ENCODE measurements around the gene KLF18. TPM values are rescaled to one million over a fixed set of nuclear protein-coding genes. Genes with fewer than 3 reads are reported as not detected.
"Not testable (repeated sequence)": the region's sequence is repeated elsewhere in the genome, so short reads cannot be mapped to it uniquely, and the experiment has no call there.

KLF18 gene
- total RNA-seq, 1 donor from 2014 or later = not detected

DNA sequence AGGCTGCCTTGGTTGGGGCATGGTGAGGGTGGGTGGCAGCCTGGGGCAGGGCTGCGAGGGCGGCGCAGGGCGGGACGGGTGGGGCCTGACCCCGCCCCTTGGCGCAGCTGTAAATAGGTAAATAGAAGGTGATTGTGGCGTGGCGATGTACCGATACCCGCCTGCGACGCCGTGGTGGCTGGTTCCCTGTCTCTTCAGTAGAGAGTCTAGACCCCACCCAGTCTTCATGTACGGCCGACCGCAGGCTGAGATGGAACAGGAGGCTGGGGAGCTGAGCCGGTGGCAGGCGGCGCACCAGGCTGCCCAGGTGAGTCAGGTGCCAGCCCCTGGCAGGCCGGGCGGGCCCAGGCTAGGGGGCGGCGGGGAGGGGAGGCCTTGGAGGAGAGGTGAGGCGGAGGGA, 22.7 kb downstream of the KLF18 start, which contains the start of gene KLF17:
Gene KLF17, plus strand, starts transcription at position 140 of the 400 bp plus-strand sequence. Its CDS starts 87 bp downstream, at position 227.
- no peak within 1 kb of the TSS for H3K4me3 ChIP-seq
- TF ChIP-seq, protein P1, sequence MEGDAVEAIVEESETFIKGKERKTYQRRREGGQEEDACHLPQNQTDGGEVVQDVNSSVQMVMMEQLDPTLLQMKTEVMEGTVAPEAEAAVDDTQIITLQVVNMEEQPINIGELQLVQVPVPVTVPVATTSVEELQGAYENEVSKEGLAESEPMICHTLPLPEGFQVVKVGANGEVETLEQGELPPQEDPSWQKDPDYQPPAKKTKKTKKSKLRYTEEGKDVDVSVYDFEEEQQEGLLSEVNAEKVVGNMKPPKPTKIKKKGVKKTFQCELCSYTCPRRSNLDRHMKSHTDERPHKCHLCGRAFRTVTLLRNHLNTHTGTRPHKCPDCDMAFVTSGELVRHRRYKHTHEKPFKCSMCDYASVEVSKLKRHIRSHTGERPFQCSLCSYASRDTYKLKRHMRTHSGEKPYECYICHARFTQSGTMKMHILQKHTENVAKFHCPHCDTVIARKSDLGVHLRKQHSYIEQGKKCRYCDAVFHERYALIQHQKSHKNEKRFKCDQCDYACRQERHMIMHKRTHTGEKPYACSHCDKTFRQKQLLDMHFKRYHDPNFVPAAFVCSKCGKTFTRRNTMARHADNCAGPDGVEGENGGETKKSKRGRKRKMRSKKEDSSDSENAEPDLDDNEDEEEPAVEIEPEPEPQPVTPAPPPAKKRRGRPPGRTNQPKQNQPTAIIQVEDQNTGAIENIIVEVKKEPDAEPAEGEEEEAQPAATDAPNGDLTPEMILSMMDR (IDR thresholded peaks at IDR 0.05) = no peak
- no peak within 1 kb of the TSS for H3K27ac ChIP-seq
- intact Hi-C loops (cut with DNase I) = no loop called here
- H3K9me3 ChIP-seq = no peaks in the 10 kb centered on the region
- H3K4me1 ChIP-seq = no peaks in the 10 kb centered on the region
- H3K27me3 ChIP-seq = no peaks in the 10 kb centered on the region
- H3K36me3 ChIP-seq = no peaks in the 10 kb centered on the region
- no peak for DNase-seq (ENCODE audit: low spot score in 2 of 2)

DNA sequence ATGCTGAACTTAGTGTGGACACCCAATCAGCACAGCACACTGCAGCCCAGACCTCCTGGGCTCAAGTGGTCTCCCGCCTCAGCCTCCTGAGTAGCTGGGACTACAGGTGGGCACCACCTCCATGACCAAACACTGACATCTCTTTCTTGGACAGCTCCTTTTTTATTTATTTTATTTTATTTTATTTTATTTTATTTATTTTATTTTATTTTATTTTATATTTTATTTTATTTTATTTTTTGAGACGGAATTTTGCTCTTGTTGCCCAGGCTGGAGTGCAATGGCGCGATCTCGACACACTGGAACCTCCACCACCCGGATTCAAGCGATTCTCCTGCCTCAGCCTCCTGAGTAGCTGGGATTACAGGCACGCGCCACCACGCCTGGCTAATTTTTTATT, 24.2 kb downstream of the KLF18 start:
- H3K36me3 ChIP-seq; DNase-seq (ENCODE audit: low spot score in 2 of 2); H3K4me1 ChIP-seq; intact Hi-C loops (cut with DNase I); H3K27ac ChIP-seq; H3K4me3 ChIP-seq; H3K9me3 ChIP-seq; H3K27me3 ChIP-seq: not testable (repeated sequence)

DNA sequence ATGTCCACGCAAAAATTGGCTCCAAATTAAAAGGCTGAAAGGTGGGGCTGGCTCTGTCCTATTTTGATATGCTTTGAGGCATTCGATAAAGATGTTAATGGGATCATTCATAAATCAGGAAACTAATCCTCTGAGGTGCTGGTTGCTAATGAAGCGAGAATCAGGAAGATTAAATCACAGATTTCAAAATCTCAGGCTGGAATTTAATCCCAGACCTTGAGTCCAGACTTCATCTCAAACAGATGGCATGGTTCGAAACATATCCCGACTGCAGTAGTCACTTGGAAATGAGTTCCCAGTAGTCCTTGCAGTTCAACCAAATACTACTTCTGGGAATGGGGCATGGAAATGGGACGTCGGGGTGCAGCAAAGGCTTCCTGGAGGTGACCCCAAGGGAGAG, 27.3 kb downstream of the KLF18 start:
- H3K9me3 ChIP-seq = no peaks in the 10 kb centered on the region
- intact Hi-C loops (cut with DNase I) = no loop called here
- H3K27me3 ChIP-seq = no peaks in the 10 kb centered on the region
- no peak overlapping the region for H3K27ac ChIP-seq
- no peaks in the 10 kb centered on the region for H3K36me3 ChIP-seq
- no peak for DNase-seq (ENCODE audit: low spot score in 2 of 2)
- H3K4me1 ChIP-seq = no peaks in the 10 kb centered on the region
- no peak overlapping the region for H3K4me3 ChIP-seq
- TF ChIP-seq, protein P1 (IDR thresholded peaks at IDR 0.05) = no peak

DNA sequence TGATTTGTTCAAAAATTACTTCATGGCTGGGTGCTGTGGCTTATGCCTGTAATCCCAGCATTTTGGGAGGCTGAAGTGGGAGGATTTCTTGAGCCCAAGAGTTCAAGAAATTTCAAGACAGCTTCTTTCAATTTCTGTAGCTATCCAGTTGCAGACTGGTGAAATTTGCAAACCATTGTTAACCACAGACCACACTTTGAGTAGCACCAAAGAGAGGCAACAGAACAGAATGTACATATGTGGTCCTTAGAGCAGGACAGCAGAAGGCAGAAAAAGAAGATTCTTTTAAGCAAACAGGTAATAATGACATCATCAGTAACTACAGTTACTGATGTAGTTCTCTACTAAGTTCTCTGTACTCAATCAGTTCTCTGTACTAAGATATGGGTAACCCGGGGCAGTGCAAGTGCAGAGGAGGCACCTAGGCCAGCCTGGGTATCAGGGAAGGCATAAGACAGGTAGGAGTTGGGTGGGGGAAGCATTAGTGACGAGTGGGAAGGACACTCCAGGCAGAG, 28.3 kb downstream of the KLF18 start:
- intact Hi-C loops (cut with DNase I) = no loop called here
- Histone ChIP-seq H3K27me3 (no peaks in the 10 kb centered on the region), H3K27ac (no peak overlapping the region), H3K9me3 (no peaks in the 10 kb centered on the region), H3K4me3 (no peak overlapping the region), H3K36me3 (no peaks in the 10 kb centered on the region), H3K4me1 (no peaks in the 10 kb centered on the region)
- TF ChIP-seq, protein P1 (IDR thresholded peaks at IDR 0.05) = no peak
- no peak for DNase-seq (ENCODE audit: low spot score in 2 of 2)

DNA sequence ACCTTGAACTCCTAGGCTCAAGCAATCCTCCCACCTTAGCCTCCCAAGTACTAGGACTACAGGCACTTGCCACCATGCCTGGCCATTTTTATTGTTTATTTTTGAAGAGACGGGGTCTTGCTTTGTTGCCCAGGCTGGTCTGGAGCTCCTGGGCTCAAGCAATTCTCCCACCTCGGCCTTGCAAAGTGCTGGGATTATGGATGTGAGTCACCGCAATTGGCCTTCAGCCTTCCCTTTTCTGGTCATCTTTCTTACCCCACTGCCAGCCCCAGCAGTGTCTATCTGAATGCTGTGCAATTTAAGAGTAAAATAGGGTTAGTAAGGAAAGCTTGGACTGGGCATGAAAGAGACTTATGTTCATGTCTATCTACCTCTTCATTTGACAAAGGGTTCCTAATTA, 28.9 kb downstream of the KLF18 start:
- DNase-seq (ENCODE audit: low spot score in 2 of 2) = no peak
- H3K4me3 ChIP-seq = no peak overlapping the region
- intact Hi-C loops (cut with DNase I) = no loop called here
- no peaks in the 10 kb centered on the region for H3K36me3 ChIP-seq
- TF ChIP-seq, protein P1 (IDR thresholded peaks at IDR 0.05) = no peak
- no peaks in the 10 kb centered on the region for H3K9me3 ChIP-seq
- no peaks in the 10 kb centered on the region for H3K4me1 ChIP-seq
- H3K27ac ChIP-seq = no peak overlapping the region
- H3K27me3 ChIP-seq = no peaks in the 10 kb centered on the region

DNA sequence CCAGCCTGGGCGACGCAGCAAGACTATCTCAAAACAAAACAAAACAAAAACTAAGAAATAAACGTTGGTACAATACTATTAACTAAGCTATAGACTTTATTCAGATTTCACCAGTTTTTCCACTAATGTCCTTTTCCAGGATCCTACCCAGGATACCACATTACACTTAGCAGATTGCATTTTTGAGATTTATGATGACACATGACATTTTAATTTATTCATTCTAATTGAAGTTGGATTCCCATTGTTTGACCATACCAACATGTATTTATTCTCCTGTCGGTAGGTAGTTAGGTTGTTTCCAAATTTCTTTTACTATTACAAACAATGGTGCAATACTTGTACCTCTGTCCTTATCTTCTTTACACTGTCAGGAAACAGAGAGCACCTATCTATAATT, 29.6 kb downstream of the KLF18 start:
- no peak for DNase-seq (ENCODE audit: low spot score in 2 of 2)
- TF ChIP-seq, protein P1 (IDR thresholded peaks at IDR 0.05) = no peak
- no peaks in the 10 kb centered on the region for H3K4me1 ChIP-seq
- no peak overlapping the region for H3K4me3 ChIP-seq
- no peaks in the 10 kb centered on the region for H3K9me3 ChIP-seq
- no peaks in the 10 kb centered on the region for H3K36me3 ChIP-seq
- no peak overlapping the region for H3K27ac ChIP-seq
- intact Hi-C loops (cut with DNase I) = no loop called here
- H3K27me3 ChIP-seq = no peaks in the 10 kb centered on the region
